Natural killer cell treated with Interleukin-12 subunit alpha and Interleukin-12 subunit beta and Interleukin-15 and Interleukin-18, amount 100 ng/mL, for 72 hours (primary cell): ENCODE results near the gene NAP1L4. TPM values are rescaled to one million over a fixed set of nuclear protein-coding genes. Genes with fewer than 3 reads are reported as not detected.
A peak's percentile ranks its signal among the peaks of the same experiment; 100 is the strongest.

ENCODE experiments used
- ATAC-seq, 2 donors: fragments of 150-1000 bp; cut with Tn5 transposase in 1 of 2; sonication (Bioruptor Pico), chemical (Tn5 transposase) in 1 of 2; 2 replicates each; pipeline ENCODE4 v1.10.0; 2021
- DNase-seq: peaks from one replicate; pipeline ENCODE4 v3.0.0; 2022; ENCODE audit warnings: low spot score
- H3K27ac Mint-ChIP-seq, 2 donors: 1 replicate in 1 of 2; 2 replicates in 1 of 2; pipeline ENCODE4 v1.8.0; 2022; ENCODE audit warnings: mixed read lengths in 2 of 2, mild to moderate bottlenecking in 1 of 2, moderate library complexity in 1 of 2
- H3K27me3 Mint-ChIP-seq, 2 donors: 1 replicate in 1 of 2; 2 replicates in 1 of 2; pipeline ENCODE4 v1.8.0; 2022; ENCODE audit warnings: mixed read lengths in 2 of 2
- H3K36me3 Mint-ChIP-seq: one replicate; pipeline ENCODE4 v1.8.0; 2022; ENCODE audit warnings: mixed read lengths
- H3K4me1 Mint-ChIP-seq, 2 donors: 1 replicate in 1 of 2; 2 replicates in 1 of 2; pipeline ENCODE4 v1.8.0; 2022; ENCODE audit warnings: low read depth in 2 of 2, mixed read lengths in 2 of 2, mild to moderate bottlenecking in 1 of 2
- H3K4me3 Mint-ChIP-seq: one replicate; pipeline ENCODE4 v1.8.0; 2022; ENCODE audit warnings: mixed read lengths
- H3K9me3 Mint-ChIP-seq: 2 replicates; pipeline ENCODE4 v1.8.0; 2022; ENCODE audit warnings: mixed read lengths
- total RNA-seq, 2 donors: library from RNA; stranded (reverse); gene quantifications; one replicate each; pipeline ENCODE4 v1.2.3, GENCODE V29; 2022

NAP1L4 gene
- total RNA-seq, 2 donors from 2014 or later: 160 to 222 TPM

DNA sequence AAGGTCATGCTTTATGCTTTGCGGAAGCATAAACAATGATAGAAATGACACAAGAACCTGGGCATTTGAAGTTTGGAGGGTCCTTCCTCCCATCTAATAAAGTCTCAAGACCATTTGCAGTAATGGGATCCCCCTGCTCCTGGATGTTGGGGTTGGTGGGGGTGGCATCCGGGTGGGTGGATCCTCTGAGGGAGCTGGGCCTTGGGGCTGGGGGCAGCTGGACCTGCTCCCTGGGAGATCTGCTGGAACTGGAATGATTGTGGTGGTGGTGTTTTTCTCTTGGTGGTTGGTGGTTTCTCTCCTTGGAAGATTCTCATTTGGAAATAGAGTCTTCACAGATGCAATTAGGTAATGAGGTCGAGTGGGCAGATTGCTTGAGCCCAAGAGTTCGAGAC lies 2.2 kb upstream of the NAP1L4 start:
- Mint-ChIP-seq H3K4me1 (peaks cover 19 to 20% of the 10 kb centered on the region in 2 donors), H3K36me3 (peaks cover 8% of the 10 kb centered on the region), H3K27ac (no peak overlapping the region), H3K4me3 (peak overlapping the region; percentile 46), H3K9me3 (no peaks in the 10 kb centered on the region), H3K27me3 (no peaks in the 10 kb centered on the region)
- DNase-seq: no peak
- ATAC-seq: no peak

DNA sequence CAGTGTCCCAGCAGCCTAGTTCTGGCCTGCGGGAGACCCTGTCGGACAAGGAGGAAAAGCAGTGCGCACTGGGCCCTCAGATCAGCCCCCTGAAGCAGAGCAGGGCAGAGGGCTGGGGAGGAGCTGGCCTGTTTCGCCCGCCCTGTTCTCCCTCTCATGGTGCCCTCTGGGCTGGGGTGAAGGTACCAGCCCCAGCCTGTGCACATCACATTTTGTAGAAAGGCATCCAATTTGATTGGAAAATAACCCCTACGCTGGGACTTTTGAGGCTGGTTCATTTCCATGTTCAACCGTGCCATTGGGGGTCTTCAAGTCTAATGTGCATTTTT lies 832 bp upstream of the NAP1L4 start:
- no peaks in the 10 kb centered on the region for H3K9me3 Mint-ChIP-seq

DNA sequence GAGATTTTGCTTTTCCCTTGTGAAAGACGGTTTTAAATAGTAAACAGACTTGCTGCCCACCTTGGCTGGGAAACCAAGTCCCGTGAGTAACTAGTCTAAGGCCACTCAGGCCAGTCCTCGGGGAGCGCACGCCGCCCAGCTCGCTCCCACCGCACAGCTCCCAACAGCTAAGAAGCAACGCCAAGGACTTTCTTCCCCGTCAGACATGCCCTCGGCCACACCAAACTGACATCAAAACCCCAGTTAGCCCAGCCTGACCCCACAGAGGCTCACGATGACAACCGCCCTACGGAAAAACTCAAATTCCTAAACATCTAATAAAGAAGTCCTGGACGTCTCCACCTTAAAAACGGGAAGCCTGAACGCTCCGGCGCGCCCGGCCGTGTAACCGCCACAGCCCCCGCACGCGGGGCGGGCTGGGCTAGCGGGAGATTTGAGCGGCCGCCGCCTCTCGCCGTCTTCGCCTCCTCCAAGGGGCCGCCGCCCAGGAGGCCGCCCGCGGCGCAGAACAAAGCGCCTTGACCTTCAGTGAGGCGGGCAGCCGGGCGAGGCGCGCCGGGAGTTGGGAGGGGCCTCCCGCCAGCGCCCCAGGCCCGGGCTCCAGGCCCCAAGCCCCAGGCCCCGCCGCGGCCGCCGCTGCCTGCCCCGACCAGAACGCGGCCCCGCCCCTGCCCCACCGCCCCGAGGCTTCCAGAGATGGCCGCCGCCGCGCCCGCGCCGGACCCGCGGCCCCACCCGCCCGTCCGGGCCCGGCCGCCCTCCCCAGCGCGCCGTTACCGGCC lies 486 bp downstream of the NAP1L4 start:
- Mint-ChIP-seq H3K27me3 (no peaks in the 10 kb centered on the region), H3K4me3 (peak overlapping the region; percentile 98), H3K36me3 (peaks cover 8% of the 10 kb centered on the region), H3K4me1 (peaks cover 38 to 43% of the 10 kb centered on the region in 2 donors), H3K27ac (peak overlapping the region; percentile 77 to 99), H3K9me3 (no peaks in the 10 kb centered on the region)
- no peak for DNase-seq
- ATAC-seq: peak; percentile 73 to 81

More for the DNA sequence above, 832 bp upstream of the NAP1L4 start:
- H3K27ac Mint-ChIP-seq: peak overlapping the region; percentile 77 to 99
- ATAC-seq (no peak), DNase-seq (no peak)
- H3K36me3 Mint-ChIP-seq: peaks cover 8% of the 10 kb centered on the region
- H3K4me3 Mint-ChIP-seq: peak overlapping the region; percentile 96
- H3K4me1 Mint-ChIP-seq: peaks cover 30 to 34% of the 10 kb centered on the region in 2 donors
- no peaks in the 10 kb centered on the region for H3K27me3 Mint-ChIP-seq

DNA sequence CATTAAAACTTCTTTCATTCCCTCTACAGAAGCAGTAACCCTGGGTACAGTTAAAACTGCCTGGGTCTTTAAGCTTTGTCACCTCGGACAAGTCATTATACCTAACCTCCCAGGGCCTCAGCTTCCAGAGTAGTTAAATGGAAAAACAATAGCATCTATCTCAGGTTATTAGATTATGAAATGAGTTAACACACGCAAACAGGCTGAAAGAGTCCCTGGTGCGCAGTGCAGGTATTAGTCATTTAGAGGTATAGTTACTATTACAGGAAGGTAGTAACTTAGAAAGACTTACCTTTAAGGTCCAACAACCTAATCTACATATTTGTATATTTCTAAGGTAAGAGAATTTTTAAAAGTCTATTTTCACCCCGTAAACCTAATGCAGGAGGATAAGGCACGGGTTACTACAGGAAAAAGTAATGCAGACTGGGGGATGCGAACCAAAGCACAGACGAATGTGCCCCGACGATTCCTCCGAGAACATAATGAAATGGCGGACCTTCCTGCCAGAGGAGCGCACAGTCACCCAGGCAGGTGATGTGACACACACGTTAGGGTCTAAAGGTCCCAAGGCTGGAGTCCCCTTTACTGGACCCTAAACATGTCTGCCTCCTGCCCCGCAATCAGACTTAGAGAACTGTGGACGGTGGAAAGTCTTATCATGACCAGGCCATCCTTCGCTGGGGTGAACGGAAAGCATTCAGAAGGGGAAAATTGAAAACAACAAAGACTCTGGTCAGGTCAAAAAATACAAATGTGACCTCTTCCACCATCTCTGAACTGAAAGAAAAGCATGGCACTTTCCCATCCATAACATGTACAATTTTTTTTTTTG lies 1.3 kb downstream of the NAP1L4 start:
- no peaks in the 10 kb centered on the region for H3K9me3 Mint-ChIP-seq
- DNase-seq: no peak
- peak overlapping the region; percentile 77 to 99 for H3K27ac Mint-ChIP-seq
- H3K4me3 Mint-ChIP-seq: peak overlapping the region; percentile 98
- H3K4me1 Mint-ChIP-seq: peaks cover 38 to 43% of the 10 kb centered on the region in 2 donors
- no peaks in the 10 kb centered on the region for H3K27me3 Mint-ChIP-seq
- no peak for ATAC-seq
- H3K36me3 Mint-ChIP-seq: peaks cover 8% of the 10 kb centered on the region

DNA sequence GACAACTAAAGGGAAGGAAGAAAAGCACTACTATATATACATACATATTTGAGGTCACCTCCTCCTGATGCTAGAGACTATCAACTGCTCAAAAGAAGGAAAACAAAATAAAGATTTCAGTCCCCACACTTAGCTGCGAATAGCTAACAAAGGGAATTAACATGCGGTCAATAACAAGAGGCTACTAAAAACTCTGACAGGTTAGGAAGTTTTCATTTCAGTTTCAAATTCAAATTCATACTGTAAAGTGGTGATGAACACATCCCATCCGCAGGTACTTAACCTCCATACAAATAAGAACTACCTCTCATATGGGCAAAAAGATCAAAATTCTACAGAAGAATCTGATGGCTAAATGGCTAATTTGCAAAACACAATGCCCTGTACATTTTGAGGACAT lies 2.6 kb downstream of the NAP1L4 start:
- H3K4me1 Mint-ChIP-seq: peaks cover 40 to 46% of the 10 kb centered on the region in 2 donors
- ATAC-seq (no peak), DNase-seq (no peak)
- no peaks in the 10 kb centered on the region for H3K27me3 Mint-ChIP-seq
- H3K27ac Mint-ChIP-seq: peak overlapping the region; percentile 77 to 99
- H3K36me3 Mint-ChIP-seq: peaks cover 11% of the 10 kb centered on the region
- H3K9me3 Mint-ChIP-seq: no peaks in the 10 kb centered on the region
- H3K4me3 Mint-ChIP-seq: peak overlapping the region; percentile 98

DNA sequence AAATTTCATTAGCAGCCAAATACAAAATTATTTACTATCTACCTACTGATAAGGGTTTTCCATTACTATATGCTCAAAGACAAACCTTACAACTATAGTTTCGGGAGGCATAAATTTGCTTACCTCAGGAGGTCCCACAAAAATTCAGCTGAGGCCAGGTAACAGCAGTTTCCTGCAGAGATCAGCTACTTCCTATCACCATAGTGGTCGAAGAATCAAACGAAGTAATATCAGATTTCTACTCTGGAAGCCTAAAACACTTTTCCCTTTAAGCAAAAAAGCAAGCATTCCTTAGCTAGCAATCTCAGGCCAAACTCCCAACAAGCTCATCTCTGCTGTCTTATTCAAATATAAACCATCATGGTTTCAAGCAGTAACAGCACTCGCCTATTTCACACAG lies 3.1 kb downstream of the NAP1L4 start:
- Mint-ChIP-seq H3K4me3 (peak overlapping the region; percentile 98), H3K4me1 (peaks cover 42 to 49% of the 10 kb centered on the region in 2 donors), H3K9me3 (no peaks in the 10 kb centered on the region), H3K27me3 (no peaks in the 10 kb centered on the region), H3K36me3 (peaks cover 14% of the 10 kb centered on the region), H3K27ac (peak overlapping the region; percentile 77 to 99)
- ATAC-seq (no peak), DNase-seq (no peak)

DNA sequence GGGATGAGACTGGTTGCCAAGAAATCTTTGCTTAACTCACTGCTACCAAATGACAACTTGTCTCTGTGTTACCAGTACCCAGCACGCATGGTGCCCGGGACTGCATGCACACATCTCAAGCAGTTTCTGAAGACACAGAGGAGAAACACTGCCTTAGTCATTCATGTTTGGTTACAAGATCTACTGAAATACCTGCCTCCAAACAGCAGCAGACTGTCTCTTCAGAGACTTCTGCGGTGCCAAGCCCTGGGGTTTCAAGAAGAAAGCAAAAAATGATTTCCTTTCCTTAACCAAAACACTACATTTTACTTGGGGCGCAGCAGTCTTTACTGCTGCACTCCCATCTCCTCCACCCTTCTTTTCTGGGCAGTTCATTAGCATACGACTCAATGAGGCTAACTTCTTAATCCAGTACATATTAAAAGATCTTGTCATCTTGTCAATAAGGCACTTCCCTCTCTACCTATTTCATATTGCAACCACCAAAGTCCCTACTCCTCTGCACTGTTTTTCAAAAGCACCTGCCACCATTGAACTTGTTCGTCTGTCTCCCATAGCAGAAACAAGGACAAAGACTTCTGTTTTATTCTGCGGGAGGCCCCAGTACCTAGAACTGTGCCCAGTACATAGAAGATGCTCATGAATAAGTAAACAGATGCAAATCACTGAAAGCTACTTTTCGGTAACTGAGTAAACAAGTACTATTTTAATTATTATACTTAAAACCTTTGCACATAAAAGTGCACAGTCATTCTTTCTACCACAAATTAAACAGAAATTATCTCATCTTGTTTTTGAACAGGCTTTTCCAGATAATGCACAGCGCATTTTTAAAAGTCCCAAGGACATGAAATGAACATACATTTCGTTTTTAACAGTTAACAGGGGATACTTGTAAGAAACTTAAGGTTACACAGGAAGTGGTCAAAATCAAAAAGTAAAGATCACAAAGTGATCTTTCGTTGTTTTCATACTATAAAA lies 4.0 kb downstream of the NAP1L4 start:
- no peak for ATAC-seq
- H3K36me3 Mint-ChIP-seq: peaks cover 14% of the 10 kb centered on the region
- no peaks in the 10 kb centered on the region for H3K27me3 Mint-ChIP-seq
- no peak for DNase-seq
- H3K27ac Mint-ChIP-seq: peak overlapping the region; percentile 77 to 99
- H3K9me3 Mint-ChIP-seq: no peaks in the 10 kb centered on the region
- peak overlapping the region; percentile 98 for H3K4me3 Mint-ChIP-seq
- peaks cover 47 to 56% of the 10 kb centered on the region in 2 donors for H3K4me1 Mint-ChIP-seq

DNA sequence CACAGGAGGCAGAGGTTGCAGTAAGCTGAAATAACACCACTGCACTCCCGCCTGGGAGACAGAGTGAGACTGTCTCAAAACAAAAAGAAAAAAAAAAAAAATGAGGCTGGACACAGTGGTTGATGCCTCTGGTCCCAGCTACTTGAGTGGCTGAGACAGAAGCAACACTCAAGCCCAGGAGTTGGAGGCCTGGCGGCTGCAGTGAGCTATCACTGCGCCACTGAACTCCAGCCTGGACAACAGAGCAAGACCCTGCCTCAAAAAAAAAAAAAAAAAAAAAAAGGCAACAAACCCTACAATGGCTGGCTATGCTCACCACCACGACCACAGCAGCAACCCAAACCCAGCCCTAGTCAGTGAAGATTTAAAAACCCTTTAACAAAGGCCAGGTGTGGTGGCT lies 8.2 kb downstream of the NAP1L4 start:
- ATAC-seq (no peak), DNase-seq (no peak)
- Mint-ChIP-seq H3K9me3 (no peaks in the 10 kb centered on the region), H3K27me3 (no peaks in the 10 kb centered on the region), H3K4me3 (no peak overlapping the region), H3K27ac (peak overlapping the region in 1 of 2 donors; percentile 58), H3K4me1 (peaks cover 40 to 48% of the 10 kb centered on the region in 2 donors), H3K36me3 (peaks cover 6% of the 10 kb centered on the region)

DNA sequence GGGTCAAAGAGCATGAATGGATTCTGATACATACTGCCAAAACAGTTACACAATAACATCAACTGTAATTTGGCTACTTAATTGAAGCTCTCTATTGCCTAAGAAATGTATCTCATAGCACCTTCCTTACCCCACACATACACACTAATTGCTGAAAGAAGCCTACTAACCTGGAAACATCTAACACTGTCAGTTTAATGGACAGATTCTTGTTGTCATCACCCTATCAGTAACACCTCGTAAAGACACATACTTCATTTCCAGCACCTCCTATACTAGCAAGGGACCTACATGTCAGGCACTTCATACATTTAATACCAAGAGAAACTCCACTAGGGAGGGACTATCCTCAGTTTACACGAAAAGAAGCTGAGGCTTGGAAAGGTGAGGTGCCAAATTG lies 9.9 kb downstream of the NAP1L4 start:
- ATAC-seq (peak; percentile 36 to 70), DNase-seq (no peak)
- no peaks in the 10 kb centered on the region for H3K27me3 Mint-ChIP-seq
- peaks cover 36 to 41% of the 10 kb centered on the region in 2 donors for H3K4me1 Mint-ChIP-seq
- peak overlapping the region; percentile 0 for H3K4me3 Mint-ChIP-seq
- H3K9me3 Mint-ChIP-seq: no peaks in the 10 kb centered on the region
- peak overlapping the region; percentile 12 to 58 for H3K27ac Mint-ChIP-seq
- H3K36me3 Mint-ChIP-seq: peaks cover 16% of the 10 kb centered on the region

DNA sequence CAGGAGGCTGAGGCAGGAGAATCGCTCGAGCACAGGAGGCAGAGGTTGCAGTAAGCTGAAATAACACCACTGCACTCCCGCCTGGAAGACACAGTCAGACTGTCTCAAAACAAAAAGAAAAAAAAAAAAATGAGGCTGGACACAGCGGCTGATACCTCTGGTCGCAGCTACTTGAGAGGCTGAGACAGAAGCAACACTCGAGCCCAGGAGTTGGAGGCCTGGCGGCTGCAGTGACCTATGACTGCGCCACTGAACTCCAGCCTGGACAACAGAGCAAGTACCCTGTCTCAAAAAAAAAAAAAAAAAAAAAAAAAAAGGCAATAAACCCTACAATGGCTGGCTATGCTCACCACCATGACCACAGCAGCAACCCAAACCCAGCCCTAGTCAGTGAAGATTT lies 11.0 kb downstream of the NAP1L4 start:
- no peaks in the 10 kb centered on the region for H3K27me3 Mint-ChIP-seq
- H3K4me1 Mint-ChIP-seq: peaks cover 36 to 44% of the 10 kb centered on the region in 2 donors
- no peak for DNase-seq
- H3K36me3 Mint-ChIP-seq: peaks cover 25% of the 10 kb centered on the region
- ATAC-seq: no peak
- no peaks in the 10 kb centered on the region for H3K9me3 Mint-ChIP-seq
- no peak overlapping the region for H3K27ac Mint-ChIP-seq
- H3K4me3 Mint-ChIP-seq: no peak overlapping the region

DNA sequence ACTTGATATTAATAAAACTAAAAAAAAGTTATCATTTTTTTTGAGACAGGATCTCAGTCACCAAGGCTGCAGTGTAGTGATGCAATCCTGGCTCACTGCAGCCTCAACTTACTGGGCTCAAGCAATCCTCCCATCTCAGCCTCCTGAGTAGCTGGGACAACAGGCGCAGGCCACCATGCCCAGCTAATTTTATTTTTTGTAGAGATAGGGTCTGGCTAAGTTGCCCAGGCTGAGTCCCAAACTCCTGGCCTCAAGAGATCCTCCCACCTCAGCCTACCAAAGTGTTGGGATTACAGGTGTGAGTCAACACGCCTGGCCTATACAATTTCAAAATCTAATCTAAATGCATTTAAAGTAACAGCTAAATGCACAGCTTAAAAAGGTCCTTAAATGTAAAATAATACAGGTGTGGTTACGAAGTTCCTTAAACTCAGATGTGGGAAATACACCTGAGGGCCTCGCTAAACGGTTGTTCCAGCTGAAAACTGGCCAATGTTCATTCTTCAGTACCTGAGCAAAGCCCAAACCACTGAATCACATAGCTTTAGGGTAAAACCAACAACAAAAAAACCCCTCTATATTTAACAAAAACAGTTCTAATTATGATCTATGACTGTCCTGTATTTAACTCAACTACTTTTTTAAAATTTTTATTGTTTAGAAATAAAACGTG lies 11.8 kb downstream of the NAP1L4 start:
- ATAC-seq: no peak
- no peaks in the 10 kb centered on the region for H3K27me3 Mint-ChIP-seq
- DNase-seq: no peak
- no peak overlapping the region for H3K27ac Mint-ChIP-seq
- H3K36me3 Mint-ChIP-seq: peaks cover 25% of the 10 kb centered on the region
- H3K9me3 Mint-ChIP-seq: no peaks in the 10 kb centered on the region
- H3K4me3 Mint-ChIP-seq: no peak overlapping the region
- H3K4me1 Mint-ChIP-seq: peaks cover 40 to 44% of the 10 kb centered on the region in 2 donors

DNA sequence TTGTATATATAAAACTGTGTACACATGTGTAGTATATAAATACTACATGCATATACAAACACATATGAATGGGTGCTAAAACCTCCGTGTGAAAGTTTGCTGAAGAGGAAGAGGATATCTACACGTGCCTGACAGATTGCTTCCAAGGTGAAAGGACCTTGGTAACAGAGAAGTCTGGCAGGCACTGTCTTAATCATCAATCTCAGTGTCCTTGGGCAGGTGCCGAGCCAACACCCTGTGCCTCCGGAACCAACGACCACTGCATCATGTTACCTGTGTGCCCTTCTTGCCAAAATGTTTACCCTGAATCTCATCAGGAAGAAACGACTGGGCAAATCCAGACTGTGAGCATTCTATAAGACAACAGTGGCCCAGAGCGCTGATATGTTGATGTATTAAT lies 15.0 kb downstream of the NAP1L4 start:
- ATAC-seq (no peak), DNase-seq (no peak)
- Mint-ChIP-seq H3K27me3 (no peaks in the 10 kb centered on the region), H3K4me3 (no peak overlapping the region), H3K27ac (peak overlapping the region; percentile 43 to 63), H3K4me1 (peaks cover 28 to 29% of the 10 kb centered on the region in 2 donors), H3K36me3 (peaks cover 26% of the 10 kb centered on the region), H3K9me3 (no peaks in the 10 kb centered on the region)
